ENCODE measurements around the gene MYO7B.

DNA sequence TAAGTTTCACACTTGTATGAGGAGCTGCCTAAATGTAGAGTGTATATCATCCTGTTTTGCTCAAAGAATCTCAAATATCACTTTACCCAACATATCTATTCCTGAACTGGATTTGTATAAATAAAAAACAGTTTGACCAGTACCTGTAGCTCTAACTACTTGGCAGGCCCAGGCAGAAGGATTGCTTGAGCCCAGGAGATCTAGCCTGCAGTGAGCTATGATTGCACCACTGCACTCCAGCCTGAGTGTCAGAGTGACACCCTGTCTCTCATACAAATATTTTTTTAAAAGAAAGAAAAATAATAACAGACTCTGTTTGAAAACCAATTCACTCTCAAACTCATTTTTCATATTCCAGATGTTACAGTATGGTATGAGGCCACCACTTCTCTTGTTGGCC is 147.6 kb downstream of the MYO7B start:
- TF ChIP-seq, protein P1, sequence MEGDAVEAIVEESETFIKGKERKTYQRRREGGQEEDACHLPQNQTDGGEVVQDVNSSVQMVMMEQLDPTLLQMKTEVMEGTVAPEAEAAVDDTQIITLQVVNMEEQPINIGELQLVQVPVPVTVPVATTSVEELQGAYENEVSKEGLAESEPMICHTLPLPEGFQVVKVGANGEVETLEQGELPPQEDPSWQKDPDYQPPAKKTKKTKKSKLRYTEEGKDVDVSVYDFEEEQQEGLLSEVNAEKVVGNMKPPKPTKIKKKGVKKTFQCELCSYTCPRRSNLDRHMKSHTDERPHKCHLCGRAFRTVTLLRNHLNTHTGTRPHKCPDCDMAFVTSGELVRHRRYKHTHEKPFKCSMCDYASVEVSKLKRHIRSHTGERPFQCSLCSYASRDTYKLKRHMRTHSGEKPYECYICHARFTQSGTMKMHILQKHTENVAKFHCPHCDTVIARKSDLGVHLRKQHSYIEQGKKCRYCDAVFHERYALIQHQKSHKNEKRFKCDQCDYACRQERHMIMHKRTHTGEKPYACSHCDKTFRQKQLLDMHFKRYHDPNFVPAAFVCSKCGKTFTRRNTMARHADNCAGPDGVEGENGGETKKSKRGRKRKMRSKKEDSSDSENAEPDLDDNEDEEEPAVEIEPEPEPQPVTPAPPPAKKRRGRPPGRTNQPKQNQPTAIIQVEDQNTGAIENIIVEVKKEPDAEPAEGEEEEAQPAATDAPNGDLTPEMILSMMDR (IDR thresholded peaks at IDR 0.05): no peak
- no peak for TF ChIP-seq POLR2A (IDR thresholded peaks at IDR 0.05)

Data from uterus (tissue), 2 donors.